Stimulated activated CD8-positive, alpha-beta memory T cell treated with anti-CD3 and anti-CD28 coated beads, Interleukin-4, amount 100 ng/mL, for 4 hours (primary cell): ENCODE measurements around the gene TMEM271.

Source experiments
- DNase-seq, 2 donors: peaks; one replicate each; pipeline ENCODE4 v3.0.0-alpha.2; 2020; ENCODE audit warnings: low read depth in 2 of 2, low spot score in 1 of 2

Gene TMEM271

DNA sequence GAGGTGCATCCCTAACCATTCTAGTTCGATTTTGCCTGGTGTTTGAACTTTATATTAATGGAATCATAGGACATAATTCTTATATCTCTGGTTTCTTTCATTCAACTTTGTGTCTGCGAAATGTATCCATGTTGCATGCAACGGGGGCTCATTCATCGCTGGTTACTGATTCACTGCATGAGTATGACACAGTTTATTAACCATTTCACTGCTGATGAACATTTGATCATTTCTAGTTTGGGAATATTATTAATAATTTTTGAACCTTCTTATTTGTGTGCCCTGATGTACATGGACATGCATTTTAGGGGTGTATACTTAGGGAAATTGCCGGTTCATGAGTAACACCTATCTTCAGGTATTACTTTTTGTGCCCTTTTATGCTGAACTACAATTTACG lies 5.1 kb upstream of the TMEM271 start:
- no peak for DNase-seq

DNA sequence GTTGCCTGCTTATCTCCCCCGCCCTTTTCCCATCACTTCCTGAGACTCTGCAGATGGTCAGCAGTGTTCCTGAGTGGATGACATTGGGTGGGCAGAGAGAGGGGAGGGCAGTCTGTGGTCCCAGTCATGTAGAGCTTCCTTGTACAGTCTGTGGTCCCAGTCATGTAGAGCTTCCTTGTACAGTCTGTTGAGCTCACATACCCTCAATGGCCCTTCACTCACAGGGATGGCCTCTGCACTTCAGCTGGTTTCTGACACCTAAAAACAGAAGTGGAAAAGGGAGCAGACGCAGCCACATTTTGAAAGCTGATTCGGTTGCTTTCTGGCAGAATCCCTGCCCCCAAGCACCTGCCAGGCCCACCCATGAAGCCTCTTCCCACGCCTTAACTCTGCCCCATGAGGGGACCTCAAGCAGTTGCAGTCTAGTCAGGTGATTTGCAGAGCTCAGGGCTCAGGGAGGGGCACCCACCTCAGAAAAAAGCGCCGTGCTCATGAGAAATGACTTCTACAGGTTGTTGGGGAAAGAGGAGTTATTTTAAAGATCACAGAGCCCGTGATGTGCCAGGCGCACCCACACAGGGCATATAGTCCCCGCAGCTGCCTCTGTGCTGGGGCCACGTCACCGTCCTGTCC lies 3.6 kb upstream of the TMEM271 start:
- no peak for DNase-seq

DNA sequence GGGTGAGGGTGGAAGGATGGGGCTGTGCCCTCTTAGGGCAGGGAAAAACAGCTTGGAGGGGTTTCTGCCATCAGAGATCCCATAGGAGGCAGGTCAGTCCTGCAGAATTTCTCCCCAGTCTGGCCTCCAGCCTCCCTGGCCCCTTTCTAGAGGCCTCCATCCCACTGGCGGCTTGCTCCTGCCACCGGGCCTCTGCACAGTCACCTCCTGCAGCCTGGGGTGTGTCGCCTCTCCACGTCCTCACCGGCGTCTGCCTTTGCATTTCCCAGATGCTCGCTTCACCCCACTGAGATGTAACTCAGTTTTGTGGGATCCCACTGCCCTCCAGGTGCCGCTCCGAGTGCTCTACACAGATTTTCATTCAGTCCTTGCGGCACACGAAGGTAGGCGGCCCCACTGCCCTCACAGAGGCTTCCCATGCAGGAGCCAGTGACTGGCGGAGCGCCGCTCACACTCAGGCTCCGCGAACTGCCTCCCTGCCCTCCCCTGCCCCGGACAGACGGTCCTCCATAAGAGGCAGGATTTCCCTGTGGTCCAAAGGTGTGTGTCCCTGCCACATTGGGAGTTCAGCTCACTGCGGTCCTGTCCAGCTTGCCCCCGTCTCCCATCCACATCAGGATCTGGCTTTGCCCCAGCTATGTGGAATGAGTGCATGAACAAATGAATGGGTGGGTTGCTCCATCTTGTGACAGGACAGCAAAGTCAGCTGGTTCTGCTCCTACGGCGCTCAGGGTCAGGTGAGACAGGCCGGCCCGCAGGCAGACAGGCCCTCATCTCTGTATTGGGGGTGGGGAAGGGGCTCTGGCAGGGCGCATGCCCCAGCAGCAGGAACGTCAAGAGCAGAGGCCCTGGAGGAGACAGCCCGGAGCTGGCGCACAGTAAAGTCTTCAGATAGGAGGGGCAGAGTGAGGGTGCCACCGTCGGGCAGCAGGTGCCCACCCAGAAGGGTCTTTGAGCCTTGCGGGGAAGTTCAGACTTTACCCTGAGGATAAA lies 2.7 kb upstream of the TMEM271 start:
- no peak for DNase-seq

DNA sequence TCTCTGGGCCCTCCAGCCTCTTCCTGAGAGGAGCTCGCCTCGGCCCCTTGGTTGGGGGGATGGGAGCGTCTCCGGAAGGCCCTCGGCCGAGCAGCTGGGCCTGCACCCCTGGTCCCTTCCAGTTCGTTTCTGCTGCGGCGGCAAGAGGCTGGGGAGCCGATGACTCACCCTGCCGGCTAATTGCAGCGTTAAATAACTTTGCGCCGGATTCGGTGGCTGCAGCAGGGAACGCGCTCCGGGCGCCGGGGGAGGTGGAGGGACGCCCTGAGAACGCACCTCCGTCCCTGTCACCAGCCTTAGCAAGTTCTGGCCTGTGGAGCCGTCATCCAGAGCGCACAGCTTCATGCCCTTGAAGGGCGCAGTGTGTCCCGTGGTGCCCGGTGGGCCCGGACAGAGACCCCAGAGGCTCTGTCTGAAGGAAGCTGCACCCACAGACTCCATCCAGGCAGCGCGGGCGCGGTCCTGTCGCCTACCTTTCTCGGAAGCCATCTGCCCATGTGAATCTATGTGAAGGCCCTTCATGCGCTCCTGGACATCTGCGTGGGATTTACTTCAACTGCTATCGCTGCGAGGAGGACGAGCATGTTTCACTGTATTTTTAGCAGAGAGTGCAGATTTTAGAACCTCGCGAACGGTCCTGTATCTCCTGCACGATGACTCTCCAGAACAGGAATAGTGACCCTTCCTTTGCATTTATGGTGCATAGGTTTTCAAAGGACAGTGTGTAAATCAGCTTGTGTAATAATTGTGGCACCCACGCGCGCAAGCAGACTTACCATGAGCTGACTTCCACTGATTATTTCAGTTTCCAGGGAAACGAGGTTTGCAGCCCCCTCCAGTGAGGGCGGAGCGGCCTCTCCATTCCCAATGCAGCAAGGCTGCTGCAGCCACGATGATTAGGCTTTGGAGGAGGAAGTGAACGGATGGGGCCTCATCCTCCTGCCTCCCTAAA lies 1.7 kb upstream of the TMEM271 start:
- DNase-seq = no peak

DNA sequence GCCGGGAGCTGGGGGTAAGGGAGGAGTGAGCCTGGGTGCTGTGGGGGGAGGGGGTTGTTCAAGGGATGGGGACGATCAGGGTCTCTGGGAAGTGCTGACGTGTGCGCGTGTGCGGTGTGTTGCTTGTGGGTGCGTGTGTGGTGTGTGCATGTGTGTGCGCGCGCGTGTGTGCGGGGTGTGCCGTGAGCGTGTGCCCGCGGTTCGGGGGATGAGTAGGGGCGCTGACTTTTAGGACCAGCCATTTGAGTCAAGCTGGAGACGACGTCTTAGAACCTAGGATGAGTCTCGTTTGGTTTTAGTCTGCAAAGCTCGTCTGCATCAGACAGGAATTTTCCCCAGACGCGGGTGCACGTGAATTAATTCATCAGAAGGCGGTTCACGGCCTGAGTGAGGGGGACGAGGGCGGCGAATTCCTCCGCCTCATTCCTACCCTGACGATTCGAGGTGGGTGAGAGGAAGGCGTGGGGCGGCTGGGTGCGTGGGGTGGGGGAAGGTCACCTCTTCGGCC lies 950 bp upstream of the TMEM271 start:
- DNase-seq = no peak

DNA sequence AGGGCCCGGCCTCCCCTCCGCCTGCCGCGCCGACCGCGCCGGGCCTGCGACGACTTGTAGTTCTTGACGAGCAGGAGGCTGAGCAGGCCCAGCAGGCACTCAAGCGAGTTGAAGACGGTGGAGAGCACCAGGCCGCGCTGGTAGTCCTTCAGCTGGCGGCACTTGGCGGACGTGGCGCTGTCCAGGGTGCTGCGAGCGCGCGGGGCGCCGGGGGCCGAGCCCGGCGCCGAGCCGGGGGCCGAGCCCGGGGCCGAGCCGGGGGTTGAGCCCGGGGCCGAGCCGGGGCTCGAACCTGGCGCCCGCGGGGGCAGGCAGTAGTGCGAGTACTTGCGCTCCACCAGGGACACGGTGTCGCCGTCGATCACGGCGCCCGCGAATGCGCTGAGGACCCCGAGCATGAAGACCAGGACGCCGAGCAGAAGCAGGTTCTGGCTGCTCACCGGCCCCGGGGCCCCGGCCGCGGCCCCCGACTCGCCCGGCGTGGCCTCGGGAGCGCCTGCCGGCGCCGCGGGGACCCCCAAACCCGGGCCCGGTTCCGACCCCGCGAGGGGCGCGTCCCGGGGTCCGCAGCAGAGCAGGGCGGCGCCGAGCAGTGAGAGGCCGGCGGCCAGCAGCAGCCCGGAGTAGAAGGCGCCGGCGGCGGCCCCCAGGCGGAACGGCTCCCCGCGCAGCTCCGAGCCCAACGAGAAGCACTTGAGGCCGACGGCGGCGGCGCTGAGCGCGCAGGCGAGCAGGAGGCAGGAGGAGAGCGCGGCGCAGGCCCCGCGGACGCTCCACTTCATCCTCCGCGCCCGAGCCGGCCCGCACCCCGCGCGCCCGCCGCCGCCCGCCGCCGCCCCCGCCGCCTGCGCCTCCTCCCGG lies 584 bp downstream of the TMEM271 start:
- DNase-seq = no peak

DNA sequence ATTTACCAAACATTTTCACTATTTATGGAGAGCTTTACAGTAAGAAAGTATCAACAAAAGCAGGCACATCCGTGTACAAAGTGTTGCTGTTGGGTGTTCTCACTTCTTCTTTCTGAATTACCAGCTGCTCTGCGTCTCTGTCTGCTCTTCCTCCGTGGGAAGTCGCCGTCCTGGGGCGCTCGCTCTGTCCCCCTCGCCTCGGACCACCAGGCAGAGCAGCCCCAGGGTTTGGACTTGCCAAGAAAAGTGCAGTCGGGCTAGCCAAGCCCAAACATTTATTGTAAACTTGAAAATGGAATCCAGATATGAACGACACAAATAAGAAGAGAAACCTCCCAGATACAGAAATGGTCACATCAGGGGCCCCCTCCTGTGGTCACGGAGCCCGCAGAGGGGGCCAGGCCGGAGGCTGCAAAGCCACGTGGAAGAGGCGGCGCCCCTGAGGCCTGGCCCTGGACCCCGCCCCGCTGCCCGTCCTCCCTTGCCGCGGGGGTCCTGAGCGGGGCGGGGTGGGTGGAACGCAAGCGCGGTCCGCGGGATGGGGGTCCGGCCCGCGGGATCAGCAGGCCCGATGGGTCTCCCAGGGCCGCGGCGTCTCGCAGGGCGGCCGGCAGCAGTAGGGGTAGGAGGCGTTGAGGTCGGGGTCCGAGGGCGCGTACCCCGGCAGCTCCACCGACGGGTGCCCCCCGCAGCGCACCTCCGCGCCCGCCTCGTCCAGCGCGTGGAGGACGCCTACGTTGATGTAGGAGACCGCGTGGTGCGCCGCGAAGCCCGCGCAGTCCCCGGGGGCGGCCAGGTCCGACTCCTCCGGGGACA lies 1.5 kb downstream of the TMEM271 start:
- no peak for DNase-seq

DNA sequence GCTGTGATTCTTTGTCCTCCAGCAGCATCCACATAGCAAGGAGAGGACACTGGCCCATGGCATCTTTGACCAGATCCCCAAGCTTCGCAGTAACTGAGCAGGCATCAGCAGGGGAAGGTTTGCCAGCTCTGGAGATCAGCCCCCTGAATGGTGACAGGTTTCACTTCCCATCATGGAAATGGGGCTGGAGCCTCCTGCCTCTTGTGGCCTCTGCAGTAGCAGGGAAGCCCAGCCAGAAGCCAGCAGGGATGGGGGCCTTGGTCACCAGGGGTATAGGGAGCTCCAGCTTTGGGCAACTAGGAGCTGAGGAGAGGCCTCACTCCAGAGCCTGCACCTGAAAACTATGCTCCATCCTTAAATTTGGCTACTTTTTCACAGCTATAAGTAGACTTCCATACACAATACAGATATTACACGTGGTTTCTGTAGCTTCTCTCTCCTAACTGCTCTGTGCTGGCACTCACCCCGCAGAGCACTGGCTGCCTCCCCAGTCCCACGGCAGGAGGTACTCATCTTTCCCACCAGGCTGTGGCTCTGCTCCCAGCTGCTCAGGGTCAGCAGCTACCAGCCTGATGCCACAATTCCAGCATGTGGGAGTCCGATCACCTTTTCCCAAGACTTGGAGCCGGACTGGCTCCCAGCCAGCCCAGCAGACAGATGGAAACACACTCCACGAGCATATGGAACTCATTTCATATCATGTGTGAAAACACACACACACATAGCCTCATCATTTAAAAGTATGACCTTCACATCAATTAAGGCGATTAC lies 2.8 kb downstream of the TMEM271 start:
- DNase-seq = no peak

DNA sequence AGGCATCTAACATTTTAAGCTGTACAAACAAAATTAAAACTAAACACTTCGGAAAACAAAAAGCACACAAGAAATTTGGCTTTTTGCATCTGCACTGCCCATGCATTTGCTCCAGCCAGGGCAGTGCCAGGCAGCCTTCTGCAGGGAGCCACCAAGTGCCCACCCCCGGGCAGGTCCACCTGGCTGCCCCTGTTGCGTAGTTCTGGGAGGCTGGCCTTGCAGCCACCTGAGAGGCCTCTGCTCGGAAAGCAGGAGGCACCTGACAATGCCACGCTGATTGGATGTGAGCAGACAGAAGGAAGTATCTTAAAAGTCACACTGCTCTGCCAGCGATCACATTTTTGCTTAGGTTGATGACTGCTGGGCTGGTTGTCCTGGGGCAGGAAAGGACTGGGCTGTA lies 3.5 kb downstream of the TMEM271 start:
- DNase-seq = no peak

DNA sequence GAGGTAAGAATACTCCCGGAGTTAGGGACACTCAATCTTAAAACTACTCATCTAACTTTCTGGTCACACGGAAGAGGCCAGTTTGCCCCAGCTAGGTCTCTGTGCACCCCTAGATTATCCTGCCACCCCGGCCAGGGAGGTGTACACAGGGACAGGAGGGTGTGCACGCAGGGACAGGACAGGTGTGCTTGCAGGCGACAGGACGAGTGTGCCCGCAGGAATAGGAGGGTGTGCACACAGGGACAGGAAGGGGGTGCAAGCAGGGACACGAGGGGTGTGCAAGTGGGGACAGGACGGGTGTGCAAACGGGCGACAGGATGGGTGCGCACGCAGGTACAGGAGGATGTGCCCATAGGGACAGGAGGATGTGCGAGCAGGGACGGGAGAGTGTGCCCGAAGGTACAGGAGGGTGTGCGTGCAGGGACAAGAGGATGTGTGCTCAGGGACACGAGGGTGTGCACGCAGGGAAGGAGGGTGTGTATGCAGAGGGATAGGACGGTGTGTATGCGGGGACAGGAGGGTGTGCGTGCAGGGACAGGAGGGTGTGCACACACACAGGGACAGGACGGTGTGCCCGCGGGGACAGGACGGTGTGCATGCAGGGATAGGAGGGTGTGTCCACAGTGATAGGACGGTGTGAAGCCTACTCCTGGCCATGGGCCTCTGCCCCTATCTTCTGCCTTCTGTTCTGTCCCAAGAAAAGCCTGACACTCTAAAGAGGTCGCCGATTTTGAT lies 4.1 kb downstream of the TMEM271 start:
- DNase-seq = no peak

DNA sequence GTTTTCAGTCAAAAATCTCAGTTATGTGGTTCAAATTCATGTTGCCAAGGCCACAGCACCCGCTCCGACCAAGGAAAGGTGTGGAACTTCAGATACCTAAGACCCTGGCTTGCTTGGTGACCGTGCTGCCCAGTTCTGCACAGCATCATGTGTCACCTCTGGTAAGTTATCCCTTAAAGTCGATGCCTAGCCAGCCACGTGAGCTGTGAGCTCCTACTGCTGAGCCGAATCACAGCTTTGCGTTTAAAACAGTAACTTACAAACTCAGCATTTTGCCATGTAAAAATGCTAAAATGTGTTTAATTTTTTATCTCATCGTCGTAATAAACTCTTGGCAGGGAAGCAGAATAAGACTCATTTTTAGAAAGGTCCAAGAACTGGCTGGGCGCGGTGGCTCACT lies 5.3 kb downstream of the TMEM271 start:
- DNase-seq = no peak

DNA sequence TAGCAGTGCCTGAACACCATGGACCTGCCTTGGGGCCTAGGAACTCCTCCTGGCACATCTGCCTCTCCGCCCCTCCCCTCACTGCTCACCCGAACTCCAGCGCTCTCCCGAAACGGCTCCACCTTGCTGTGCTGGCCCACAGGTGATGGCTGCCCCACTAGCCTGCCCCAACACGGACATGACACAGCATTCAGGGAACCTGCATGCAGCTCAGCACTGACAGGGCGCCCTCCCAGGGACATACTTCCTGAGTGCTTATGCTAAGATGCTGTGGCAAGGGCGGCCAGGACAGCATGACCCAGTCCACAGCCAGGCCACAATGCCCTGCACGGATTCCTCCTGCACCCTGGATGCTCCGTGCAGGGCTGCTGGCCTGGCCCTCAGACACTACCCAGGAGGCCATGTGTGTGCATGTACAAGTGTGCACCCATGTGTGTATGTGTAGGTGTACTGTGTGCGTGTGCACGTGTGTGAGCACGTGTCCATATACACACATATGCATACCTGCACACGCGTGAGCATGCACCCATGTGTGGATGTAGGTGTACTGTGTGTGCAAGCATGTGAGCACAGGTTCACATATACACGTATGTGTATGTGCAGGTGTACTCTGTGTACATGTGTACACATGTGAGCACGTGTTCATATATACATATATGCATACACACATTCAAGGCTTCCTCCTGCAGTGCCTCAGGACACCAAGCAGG lies 6.0 kb downstream of the TMEM271 start:
- DNase-seq = no peak

DNA sequence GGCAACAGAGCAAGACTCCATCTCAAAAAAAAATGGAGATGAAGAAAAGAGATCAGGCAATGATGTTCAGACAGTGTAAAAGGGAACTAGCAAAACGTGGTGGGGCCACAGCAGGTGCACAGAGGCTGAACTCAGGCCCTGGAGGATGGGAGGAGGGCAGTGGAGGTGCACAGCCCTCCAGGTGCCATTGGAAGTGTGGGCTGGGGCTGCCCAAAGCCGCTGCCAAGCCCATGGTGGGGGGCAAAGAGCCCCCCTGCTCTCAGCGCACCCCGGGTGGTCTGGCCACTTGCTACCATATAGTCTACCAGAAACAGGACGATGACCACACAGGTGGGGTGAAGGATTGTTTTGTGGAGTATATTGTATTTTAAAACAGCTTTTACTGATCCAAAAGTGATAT lies 7.1 kb downstream of the TMEM271 start:
- no peak for DNase-seq

DNA sequence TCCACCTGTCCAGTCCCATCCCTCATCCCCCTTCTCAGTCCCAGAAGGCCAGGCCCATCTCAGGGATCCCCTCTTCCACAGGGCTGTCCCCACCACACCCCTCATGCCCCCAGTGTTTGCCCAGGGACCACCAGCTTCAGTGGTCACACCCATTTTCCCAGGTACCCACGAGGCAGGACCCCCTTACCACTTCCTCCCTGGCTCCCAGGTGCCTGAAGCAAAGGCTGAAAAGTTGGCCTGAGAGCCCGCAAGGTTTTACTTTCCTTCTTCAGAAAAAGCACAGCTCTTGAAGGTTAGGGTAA lies 7.8 kb downstream of the TMEM271 start:
- DNase-seq = no peak

DNA sequence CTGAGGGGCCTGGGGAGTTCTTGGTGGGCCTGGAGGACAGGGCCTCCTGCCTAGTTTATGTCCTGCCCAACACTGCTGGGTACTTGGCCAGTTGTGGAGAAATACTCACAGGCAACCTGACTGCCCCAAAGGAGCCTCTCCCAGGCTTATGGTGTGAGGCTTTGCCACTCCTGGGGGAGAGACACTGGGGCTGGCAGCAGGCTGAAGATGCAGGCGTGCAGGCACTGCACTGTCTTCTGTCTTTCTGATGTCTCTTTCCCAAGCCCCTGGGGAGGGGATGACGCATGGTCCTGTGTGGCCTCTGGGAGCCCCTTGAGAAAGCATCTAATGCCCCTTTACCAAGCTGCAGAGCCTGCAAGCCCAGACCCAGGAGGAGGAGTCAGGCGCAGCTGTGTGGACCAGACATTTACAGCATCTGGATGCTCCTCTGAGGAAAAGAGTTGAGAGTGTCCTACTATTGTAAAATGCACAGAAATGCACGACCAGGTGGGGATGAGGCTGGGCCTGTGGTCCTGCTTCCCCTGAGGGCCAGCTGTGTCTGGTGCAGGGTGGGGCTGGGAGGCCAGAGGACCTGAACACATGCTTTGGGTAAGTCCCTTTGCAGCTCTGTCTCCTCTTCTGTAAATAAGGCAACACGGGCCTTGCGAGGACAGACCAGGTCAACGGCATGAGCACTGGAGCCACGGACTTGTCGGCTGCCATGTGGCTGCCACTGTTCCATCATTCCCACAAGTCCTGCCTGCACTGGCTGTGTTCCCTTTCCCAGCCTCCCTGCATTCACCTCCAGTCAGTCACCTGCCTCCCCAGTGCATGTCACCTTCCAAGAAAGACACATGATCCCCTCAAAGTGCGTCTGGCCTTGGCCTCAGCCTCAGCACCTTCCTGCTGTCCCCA lies 8.4 kb downstream of the TMEM271 start:
- no peak for DNase-seq

DNA sequence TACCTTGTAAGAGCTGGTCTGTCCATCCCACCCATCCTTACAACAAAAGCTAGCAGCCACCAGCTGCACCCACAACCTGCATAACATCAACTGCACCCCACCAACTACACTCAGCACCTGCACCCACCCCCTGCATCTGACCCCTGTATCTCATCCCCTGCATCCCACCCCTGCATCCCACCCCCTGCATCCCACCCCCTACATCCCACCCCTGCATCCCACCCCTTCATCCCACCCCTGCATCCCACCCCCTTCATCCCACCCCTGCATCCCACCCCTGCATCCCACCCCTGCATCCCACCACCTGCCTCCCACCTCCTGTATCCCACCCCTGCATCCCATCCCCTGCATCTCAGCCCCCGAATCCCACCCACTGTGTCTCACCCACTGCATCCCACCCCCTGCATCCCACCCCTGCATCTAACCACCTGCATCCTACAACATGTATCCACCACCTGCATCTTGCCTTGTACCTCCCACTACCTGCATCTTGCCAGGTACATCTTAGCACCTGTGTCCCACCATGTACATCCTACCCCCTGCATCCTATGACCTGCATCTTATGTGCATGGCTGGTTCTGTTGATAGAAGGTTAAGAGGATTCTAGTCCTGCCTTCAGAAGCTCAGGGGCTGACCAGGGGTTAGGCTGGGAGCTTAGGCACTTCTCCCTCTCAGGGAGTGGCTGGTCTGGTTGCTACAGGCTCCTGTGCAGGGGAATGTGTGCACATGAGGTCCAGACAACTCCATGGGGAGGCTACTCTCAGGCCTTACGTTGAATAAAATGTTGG lies 9.4 kb downstream of the TMEM271 start:
- no peak for DNase-seq
